Small intestine (tissue), 7 donors: ENCODE measurements around the gene CLMP. TPM values are rescaled to one million over a fixed set of nuclear protein-coding genes. Genes with fewer than 3 reads are reported as not detected.

Experiments used
- DNase-seq, 2 donors: peaks; one replicate each; pipeline versions ENCODE4 v3.0.0 to v3.0.0-alpha.2; 2013
- FAIRE-seq: peaks from 2 replicates; lab custom pipeline; 2012; peaks lifted over from hg19 to GRCh38; lab: Jason Lieb, UNC
- H3K27ac ChIP-seq, 3 donors: one replicate each; pipeline ENCODE4 v1.5.1; 2013; ENCODE audit warnings: low read length in 2 of 3, mild to moderate bottlenecking in 2 of 3, control low read depth in 1 of 3, inconsistent platforms in 1 of 3, low read depth in 1 of 3, moderate library complexity in 1 of 3
- H3K27me3 ChIP-seq, 3 donors: one replicate each; pipeline ENCODE4 v1.6.1; 2013; ENCODE audit warnings: low read length in 3 of 3, inconsistent platforms in 1 of 3; ENCODE audit not compliant: control insufficient read depth in 3 of 3, insufficient read depth in 3 of 3
- H3K36me3 ChIP-seq, 3 donors: one replicate each; pipeline ENCODE4 v1.6.1; 2013; ENCODE audit warnings: low read length in 3 of 3, inconsistent platforms in 1 of 3, low read depth in 1 of 3, mild to moderate bottlenecking in 1 of 3, moderate library complexity in 1 of 3; ENCODE audit not compliant: control insufficient read depth in 3 of 3, insufficient read depth in 2 of 3
- H3K4me1 ChIP-seq, 3 donors: one replicate each; pipeline ENCODE4 v1.6.1; 2013; ENCODE audit warnings: low read length in 2 of 3, inconsistent platforms in 1 of 3, low read depth in 1 of 3, mild to moderate bottlenecking in 1 of 3, moderate library complexity in 1 of 3; ENCODE audit not compliant: control insufficient read depth in 3 of 3, insufficient read depth in 2 of 3
- H3K4me3 ChIP-seq, 3 donors: one replicate each; pipeline ENCODE4 v1.5.1; 2013; ENCODE audit warnings: low read length in 3 of 3, control low read depth in 1 of 3, inconsistent platforms in 1 of 3, low read depth in 1 of 3, mild to moderate bottlenecking in 1 of 3, moderate library complexity in 1 of 3
- H3K9me3 ChIP-seq, 2 donors: one replicate each; pipeline ENCODE4 v1.6.1; 2013; ENCODE audit warnings: low read depth in 1 of 2, low read length in 1 of 2; ENCODE audit not compliant: control insufficient read depth in 2 of 2, insufficient read depth in 1 of 2
- WGBS, 3 donors: extraction: QIAGEN DNeasy Blood & Tissue Kit; methylation state at CpG; one replicate each; pipeline ENCODE4 v1.1.7; 2013; 5-methylcytosine and 5-hydroxymethylcytosine counted together
- polyA plus RNA-seq, 4 donors: library from polyadenylated mRNA; stranded (reverse) in 3 of 4; unstranded in 1 of 4; fragments of 200-250 nt in 3 of 4; fragments of 120-200 nt in 1 of 4; gene quantifications; one replicate each; pipeline versions ENCODE4 v1.2.1 to v1.2.3, GENCODE V29; 2013
- donor health status: healthy with polysubstance abuse.
- donor health status: control.
- donor health status: control.
- donor health status: Bipolar disorder and iron deficiency.
- donor health status: healthy.

The CLMP gene
- polyA plus RNA-seq, 4 donors = 0.22 to 12.2 (median 5.9) TPM

DNA sequence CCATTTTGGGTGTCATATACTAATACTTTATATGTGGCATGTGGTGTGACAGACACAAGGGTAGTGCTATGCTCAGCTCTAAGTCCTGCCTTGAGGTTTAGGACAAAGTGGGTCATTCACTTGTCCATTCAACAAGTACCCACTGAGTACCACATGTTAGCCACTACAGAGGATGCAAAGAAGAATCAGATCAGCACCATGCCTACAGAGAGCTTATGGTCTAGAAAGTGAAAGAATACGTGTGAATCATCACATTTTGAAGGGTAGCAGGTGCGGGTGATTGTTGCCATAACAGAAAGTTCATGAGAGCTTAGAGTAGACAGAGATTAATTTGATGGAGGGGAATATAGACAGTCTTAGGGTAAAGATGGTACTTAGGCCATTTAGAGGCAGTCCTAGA lies 18.3 kb downstream of the CLMP start:
- no peak overlapping the region for H3K27ac ChIP-seq
- FAIRE-seq = no peak
- H3K27me3 ChIP-seq = no peaks in the 10 kb centered on the region
- no peak for DNase-seq
- no peak overlapping the region for H3K4me3 ChIP-seq
- no peaks in the 10 kb centered on the region for H3K36me3 ChIP-seq
- H3K9me3 ChIP-seq = peaks cover 0 to 4% of the 10 kb centered on the region in 2 donors
- 41 to 70% (median 64%) methylated on average over 2 of the region's 2 CpGs for WGBS, 3 donors
- peaks cover 0 to 4% (median 4%) of the 10 kb centered on the region in 3 donors for H3K4me1 ChIP-seq

DNA sequence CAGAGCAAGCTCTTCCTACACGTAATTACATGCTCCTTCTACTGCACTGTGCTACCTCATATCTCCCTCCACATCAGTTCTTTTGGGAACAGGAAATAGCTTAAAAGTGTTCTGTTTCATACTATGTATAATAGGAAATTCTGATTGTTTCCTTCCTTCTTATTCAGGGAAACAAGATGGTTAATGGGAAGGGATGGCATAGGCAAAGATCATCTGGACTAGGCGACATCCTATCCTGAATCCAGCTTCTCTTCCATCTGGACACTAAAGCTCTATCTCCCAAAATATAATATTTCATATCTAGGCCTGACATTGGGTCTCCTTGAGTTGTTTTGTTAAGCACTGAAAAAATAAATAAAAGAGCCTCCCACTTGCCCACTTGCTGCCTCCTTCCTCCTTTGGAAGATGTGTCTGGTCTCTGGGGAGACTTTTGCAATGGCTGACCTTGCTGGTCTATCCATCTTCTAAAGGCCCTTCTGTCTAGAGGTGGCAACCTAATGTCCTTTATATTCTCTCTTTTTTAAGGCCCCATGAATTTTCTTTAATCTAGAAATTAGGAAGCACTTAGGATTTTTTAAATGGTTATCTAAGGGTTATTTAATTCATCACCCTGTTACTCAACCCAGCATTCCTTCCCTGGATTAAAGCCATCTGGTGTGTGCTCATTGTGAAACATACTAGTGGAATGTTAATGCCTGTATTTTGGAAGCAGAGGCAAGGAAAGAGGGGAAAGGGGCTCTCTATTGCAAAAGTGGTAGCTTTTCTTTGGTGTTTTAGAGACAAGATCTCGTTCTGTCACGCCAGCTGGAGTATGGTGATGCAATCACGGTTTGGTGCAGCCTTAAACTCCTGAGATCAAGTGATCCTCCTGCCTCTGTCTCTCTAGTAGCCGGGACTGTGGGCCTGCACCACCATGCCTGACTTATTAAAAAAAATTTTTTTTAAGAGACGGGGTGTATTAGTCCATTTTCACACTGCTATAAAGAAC lies 20.6 kb downstream of the CLMP start:
- FAIRE-seq = no peak
- Histone ChIP-seq H3K4me3 (no peak overlapping the region), H3K27me3 (no peaks in the 10 kb centered on the region), H3K36me3 (no peaks in the 10 kb centered on the region), H3K27ac (peak overlapping the region in 2 of 3 donors; percentile 16 to 68), H3K9me3 (no peaks in the 10 kb centered on the region), H3K4me1 (peaks cover 0 to 1% (median 0%) of the 10 kb centered on the region in 3 donors)
- DNase-seq = no peak
- WGBS, 3 donors = 61 to 70% (median 70%) methylated on average over 7 of the region's 7 CpGs

DNA sequence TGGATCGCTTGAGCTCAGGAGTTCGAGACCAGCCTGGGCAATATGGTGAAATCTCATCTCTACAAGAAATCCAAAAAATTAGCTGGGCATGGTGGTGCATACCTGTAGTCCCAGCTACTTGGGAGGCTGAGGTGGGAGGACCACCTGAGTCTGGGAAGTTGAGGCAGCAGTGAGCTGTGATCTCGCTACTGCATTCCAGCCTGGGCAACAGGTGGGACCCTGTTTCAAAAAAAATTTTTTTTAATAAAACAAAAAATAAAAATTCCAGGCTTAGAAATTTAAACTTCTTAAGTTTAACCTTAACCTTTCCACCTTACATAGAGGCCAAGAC lies 21.2 kb downstream of the CLMP start:
- no peaks in the 10 kb centered on the region for H3K36me3 ChIP-seq
- no peaks in the 10 kb centered on the region for H3K4me1 ChIP-seq
- no peak for DNase-seq
- no peak overlapping the region for H3K4me3 ChIP-seq
- H3K27me3 ChIP-seq = no peaks in the 10 kb centered on the region
- no peaks in the 10 kb centered on the region for H3K9me3 ChIP-seq
- 91 to 95% (median 92%) methylated on average over 3 of the region's 3 CpGs for WGBS, 3 donors
- FAIRE-seq = no peak
- peak overlapping the region in 1 of 3 donors; percentile 68 for H3K27ac ChIP-seq

GRCh38 chr11:123173040-123173855 lies 21.8 kb downstream of the CLMP start:
- peak overlapping the region in 1 of 3 donors; percentile 64 for H3K27ac ChIP-seq
- no peaks in the 10 kb centered on the region for H3K27me3 ChIP-seq
- no peak overlapping the region for H3K4me3 ChIP-seq
- H3K4me1 ChIP-seq = no peaks in the 10 kb centered on the region
- no peak for DNase-seq
- no peaks in the 10 kb centered on the region for H3K36me3 ChIP-seq
- H3K9me3 ChIP-seq = no peaks in the 10 kb centered on the region
- 30 to 60% (median 42%) methylated on average over 4 of the region's 4 CpGs for WGBS, 3 donors
- no peak for FAIRE-seq

DNA sequence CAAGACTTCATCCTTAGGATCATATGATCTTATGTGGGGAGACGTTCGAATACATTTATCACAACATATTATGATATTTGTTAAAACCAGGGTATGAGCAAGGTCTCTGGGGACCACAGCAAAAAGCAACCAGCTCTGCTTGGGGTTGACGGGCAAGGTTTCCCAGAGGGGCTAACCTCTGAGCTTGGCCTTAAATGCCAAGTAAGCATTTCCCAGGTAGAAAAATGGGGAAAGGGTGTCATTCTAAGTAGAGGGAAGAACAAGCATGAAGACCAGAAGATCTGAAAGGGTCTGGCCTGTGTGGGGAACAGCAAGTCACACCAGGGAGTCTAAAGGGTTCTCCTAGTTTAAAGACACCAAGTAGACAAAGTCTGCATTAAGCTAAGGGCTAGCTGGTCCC lies 24.1 kb downstream of the CLMP start:
- Histone ChIP-seq H3K27me3 (no peaks in the 10 kb centered on the region), H3K27ac (no peak overlapping the region), H3K9me3 (no peaks in the 10 kb centered on the region), H3K4me3 (no peak overlapping the region), H3K36me3 (no peaks in the 10 kb centered on the region), H3K4me1 (no peaks in the 10 kb centered on the region)
- FAIRE-seq (no peak), DNase-seq (no peak)
- 67 to 80% (median 72%) methylated on average over 3 of the region's 3 CpGs for WGBS, 3 donors

GRCh38 chr11:123169821-123170220 lies 25.2 kb downstream of the CLMP start:
- Histone ChIP-seq H3K36me3 (no peaks in the 10 kb centered on the region), H3K27me3 (no peaks in the 10 kb centered on the region), H3K4me1 (peaks cover 0 to 2% (median 0%) of the 10 kb centered on the region in 3 donors), H3K4me3 (no peak overlapping the region), H3K9me3 (no peaks in the 10 kb centered on the region), H3K27ac (no peak overlapping the region)
- WGBS, 3 donors = 16 to 75% (median 48%) methylated on average over 3 of the region's 3 CpGs
- FAIRE-seq (no peak), DNase-seq (no peak)

DNA sequence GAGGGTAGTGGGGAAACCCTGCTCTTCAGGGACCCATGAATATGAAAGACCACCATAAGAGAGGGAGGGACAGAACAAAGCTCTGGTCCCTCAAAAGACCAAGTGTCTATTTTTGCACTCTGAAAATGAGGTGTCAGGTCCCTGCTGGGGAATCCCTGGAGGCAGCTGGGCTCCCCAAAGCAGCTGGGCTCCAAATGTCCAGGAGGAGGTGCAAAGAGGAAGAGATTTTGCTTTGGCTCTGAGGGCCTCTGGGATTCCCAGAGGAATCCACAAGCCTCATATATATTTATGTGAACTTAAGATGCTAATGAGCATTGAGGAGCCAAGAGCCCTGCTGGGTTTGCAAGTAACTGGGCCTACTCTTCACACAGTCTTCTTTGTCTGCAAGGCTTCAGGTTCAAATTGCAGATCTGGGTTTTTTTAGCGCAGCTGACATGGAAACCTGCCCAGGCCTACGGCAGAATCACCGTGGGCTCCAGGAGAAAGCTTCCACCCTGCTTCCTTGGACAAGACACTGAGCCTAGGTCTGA lies 26.0 kb downstream of the CLMP start:
- H3K27me3 ChIP-seq = no peaks in the 10 kb centered on the region
- 62 to 65% (median 64%) methylated on average over 3 of the region's 3 CpGs for WGBS, 3 donors

GRCh38 chr11:123168241-123168640 lies 26.8 kb downstream of the CLMP start:
- no peak for DNase-seq
- Histone ChIP-seq H3K4me1 (peaks cover 0 to 2% (median 0%) of the 10 kb centered on the region in 3 donors), H3K27me3 (no peaks in the 10 kb centered on the region), H3K36me3 (no peaks in the 10 kb centered on the region), H3K27ac (no peak overlapping the region), H3K4me3 (no peak overlapping the region), H3K9me3 (no peaks in the 10 kb centered on the region)
- 77 to 96% (median 83%) methylated on average over 5 of the region's 5 CpGs for WGBS, 3 donors
- FAIRE-seq = no peak

More for the DNA sequence above, 26.0 kb downstream of the CLMP start:
- peaks cover 0 to 2% (median 0%) of the 10 kb centered on the region in 3 donors for H3K4me1 ChIP-seq
- H3K4me3 ChIP-seq = no peak overlapping the region
- H3K27ac ChIP-seq = no peak overlapping the region
- DNase-seq = no peak
- FAIRE-seq = no peak
- H3K36me3 ChIP-seq = no peaks in the 10 kb centered on the region
- H3K9me3 ChIP-seq = no peaks in the 10 kb centered on the region
